Measurements from ENCODE around the gene NEK11. TPM values are rescaled to one million over a fixed set of nuclear protein-coding genes. Genes with fewer than 3 reads are reported as not detected.

The NEK11 gene
- polyA plus RNA-seq, 3 donors: 0.31 to 0.56 (median 0.43) TPM

GRCh38 chr3:131370935-131371687 is 344.4 kb downstream of the NEK11 start:
- Mint-ChIP-seq H3K27ac (peak overlapping the region; percentile 82 to 95 (median 89)), H3K4me3 (peak overlapping the region; percentile 66 to 82)

GRCh38 chr3:131371688-131372066 is 345.0 kb downstream of the NEK11 start:
- no peaks in the 10 kb centered on the region for H3K9me3 Mint-ChIP-seq
- H3K27me3 Mint-ChIP-seq (ENCODE audit: low read depth in 3 of 3): no peaks in the 10 kb centered on the region
- H4K20me1 ChIP-seq (ENCODE audit: insufficient read depth, low read length): peaks cover 16% of the 10 kb centered on the region
- H3K4me3 ChIP-seq (replicated peaks in 1 of 3; ENCODE audit: low read depth in 2 of 3, low read length in 3 of 3): peak overlapping the region in 1 of 3 experiments; percentile 61
- TF ChIP-seq, protein P1, sequence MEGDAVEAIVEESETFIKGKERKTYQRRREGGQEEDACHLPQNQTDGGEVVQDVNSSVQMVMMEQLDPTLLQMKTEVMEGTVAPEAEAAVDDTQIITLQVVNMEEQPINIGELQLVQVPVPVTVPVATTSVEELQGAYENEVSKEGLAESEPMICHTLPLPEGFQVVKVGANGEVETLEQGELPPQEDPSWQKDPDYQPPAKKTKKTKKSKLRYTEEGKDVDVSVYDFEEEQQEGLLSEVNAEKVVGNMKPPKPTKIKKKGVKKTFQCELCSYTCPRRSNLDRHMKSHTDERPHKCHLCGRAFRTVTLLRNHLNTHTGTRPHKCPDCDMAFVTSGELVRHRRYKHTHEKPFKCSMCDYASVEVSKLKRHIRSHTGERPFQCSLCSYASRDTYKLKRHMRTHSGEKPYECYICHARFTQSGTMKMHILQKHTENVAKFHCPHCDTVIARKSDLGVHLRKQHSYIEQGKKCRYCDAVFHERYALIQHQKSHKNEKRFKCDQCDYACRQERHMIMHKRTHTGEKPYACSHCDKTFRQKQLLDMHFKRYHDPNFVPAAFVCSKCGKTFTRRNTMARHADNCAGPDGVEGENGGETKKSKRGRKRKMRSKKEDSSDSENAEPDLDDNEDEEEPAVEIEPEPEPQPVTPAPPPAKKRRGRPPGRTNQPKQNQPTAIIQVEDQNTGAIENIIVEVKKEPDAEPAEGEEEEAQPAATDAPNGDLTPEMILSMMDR (IDR thresholded peaks at IDR 0.05): no peak
- H3K27ac ChIP-seq (ENCODE audit: low read depth in 1 of 2, low read length in 2 of 2): peak overlapping the region; percentile 36 to 81
- H3K36me3 ChIP-seq (replicated peaks in 1 of 2; ENCODE audit: control insufficient read depth in 1 of 2, insufficient read depth in 2 of 2, low read length in 2 of 2): peaks cover 12 to 47% of the 10 kb centered on the region in 2 donors
- H3K4me1 Mint-ChIP-seq: peaks cover 18% of the 10 kb centered on the region
- peaks cover 15% of the 10 kb centered on the region for H3K79me2 ChIP-seq (ENCODE audit: insufficient read depth, low read length)
- peak overlapping the region; percentile 37 for H3K9ac ChIP-seq (ENCODE audit: insufficient read depth, low read length, poor library complexity, severe bottlenecking)
- H3K36me3 Mint-ChIP-seq: peaks cover 33 to 39% of the 10 kb centered on the region in 2 donors
- peaks cover 0 to 4% of the 10 kb centered on the region in 2 donors for H3K27me3 ChIP-seq (ENCODE audit: control insufficient read depth in 2 of 2, insufficient read depth in 2 of 2, low read length in 2 of 2)
- H3K9me3 ChIP-seq (replicated peaks in 1 of 2; ENCODE audit: control insufficient read depth in 1 of 2, insufficient read depth in 1 of 2, low read length in 2 of 2): no peaks in the 10 kb centered on the region
- WGBS (ENCODE audit: insufficient coverage): 60% methylated on average over 1 of the region's 2 CpGs
- peak overlapping the region; percentile 62 for H3K4me2 ChIP-seq (replicated peaks; ENCODE audit: extremely low read depth, low read length, poor library complexity, severe bottlenecking)
- H2AFZ ChIP-seq (ENCODE audit: insufficient read depth, low read depth, low read length, poor library complexity, severe bottlenecking): peak overlapping the region; percentile 37
- H3K4me1 ChIP-seq (ENCODE audit: control insufficient read depth in 1 of 2, insufficient read depth in 2 of 2, low read length in 2 of 2): peaks cover 12 to 17% of the 10 kb centered on the region in 2 donors
- peak overlapping the region; percentile 66 to 82 for H3K4me3 Mint-ChIP-seq
- peak overlapping the region; percentile 82 to 95 (median 89) for H3K27ac Mint-ChIP-seq
- peak in 1 of 3 donors; percentile 17 for DNase-seq
- intact Hi-C loops (cut with micrococcal nuclease): no loop called here

More at GRCh38 chr3:131370935-131371687, 344.4 kb downstream of the NEK11 start:
- TF ChIP-seq, protein P1 (IDR thresholded peaks at IDR 0.05): no peak
- Histone ChIP-seq H2AFZ (ENCODE audit: insufficient read depth, low read depth, low read length, poor library complexity, severe bottlenecking) (peak overlapping the region; percentile 37), H3K27ac (ENCODE audit: low read depth in 1 of 2, low read length in 2 of 2) (peak overlapping the region in 1 of 2 donors; percentile 81), H3K9me3 (replicated peaks in 1 of 2; ENCODE audit: control insufficient read depth in 1 of 2, insufficient read depth in 1 of 2, low read length in 2 of 2) (peaks cover 0 to 3% of the 10 kb centered on the region in 2 donors), H3K79me2 (ENCODE audit: insufficient read depth, low read length) (peaks cover 16% of the 10 kb centered on the region), H3K27me3 (ENCODE audit: control insufficient read depth in 2 of 2, insufficient read depth in 2 of 2, low read length in 2 of 2) (peaks cover 0 to 4% of the 10 kb centered on the region in 2 donors), H3K4me2 (replicated peaks; ENCODE audit: extremely low read depth, low read length, poor library complexity, severe bottlenecking) (peak overlapping the region; percentile 62), H3K4me3 (replicated peaks in 1 of 3; ENCODE audit: low read depth in 2 of 3, low read length in 3 of 3) (peak overlapping the region in 1 of 3 experiments; percentile 61), H3K36me3 (replicated peaks in 1 of 2; ENCODE audit: control insufficient read depth in 1 of 2, insufficient read depth in 2 of 2, low read length in 2 of 2) (peaks cover 9 to 42% of the 10 kb centered on the region in 2 donors), H4K20me1 (ENCODE audit: insufficient read depth, low read length) (peaks cover 16% of the 10 kb centered on the region), H3K9ac (ENCODE audit: insufficient read depth, low read length, poor library complexity, severe bottlenecking) (peak overlapping the region; percentile 37), H3K4me1 (ENCODE audit: control insufficient read depth in 1 of 2, insufficient read depth in 2 of 2, low read length in 2 of 2) (peaks cover 12 to 17% of the 10 kb centered on the region in 2 donors)
- intact Hi-C loops (cut with micrococcal nuclease): no loop called here
- peaks cover 27 to 33% of the 10 kb centered on the region in 2 donors for H3K36me3 Mint-ChIP-seq
- peaks cover 18% of the 10 kb centered on the region for H3K4me1 Mint-ChIP-seq
- DNase-seq: peak; percentile 32 to 53 (median 36)
- WGBS (ENCODE audit: insufficient coverage): 57% methylated on average over 3 of the region's 10 CpGs
- peaks cover 0 to 2% (median 0%) of the 10 kb centered on the region in 3 donors for H3K27me3 Mint-ChIP-seq (ENCODE audit: low read depth in 3 of 3)
- H3K9me3 Mint-ChIP-seq: no peaks in the 10 kb centered on the region
